Fibroblast of mammary gland (primary cell): ENCODE measurements around the gene FUT9.

Source experiments
- DNase-seq: peaks from one replicate; pipeline ENCODE4 v3.0.0-alpha.2; 2010; ENCODE audit warnings: low read depth
- H3K4me3 ChIP-seq: 2 replicates; pipeline ENCODE4 v1.5.1; 2011; ENCODE audit warnings: low read depth, mild to moderate bottlenecking, low read length, moderate library complexity; ENCODE audit not compliant: control insufficient read depth
- CTCF ChIP-seq: conservative IDR thresholded peaks from 2 replicates; pipeline ENCODE4 v1.5.1; 2011; ENCODE audit warnings: low read depth, low read length, inconsistent platforms; ENCODE audit not compliant: control insufficient read depth, insufficient read depth

Gene FUT9

GRCh38 chr6:96110878-96111277, 95.1 kb downstream of the FUT9 start:
- no peak overlapping the region for H3K4me3 ChIP-seq
- no peak for TF ChIP-seq CTCF
- DNase-seq = no peak

DNA sequence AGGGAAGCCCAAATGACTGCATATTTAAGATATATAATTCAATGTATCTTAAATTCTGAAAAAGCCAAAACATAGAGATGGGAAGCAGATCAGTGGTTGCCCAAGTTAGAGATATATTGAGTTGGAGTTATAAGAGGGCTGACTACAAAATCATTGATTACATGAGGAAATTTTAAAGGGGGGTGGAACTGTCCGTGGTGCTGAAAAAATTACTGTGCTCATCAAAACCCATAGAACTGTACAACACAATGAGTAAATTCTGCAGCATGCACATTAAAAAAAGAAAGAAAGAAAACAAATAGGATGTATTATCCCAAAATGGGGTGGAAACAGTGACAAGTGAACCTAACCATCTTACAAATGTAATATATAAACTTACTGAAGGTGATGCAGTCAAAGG, 100.9 kb downstream of the FUT9 start:
- no peak for DNase-seq
- no peak overlapping the region for H3K4me3 ChIP-seq
- no peak for TF ChIP-seq CTCF

DNA sequence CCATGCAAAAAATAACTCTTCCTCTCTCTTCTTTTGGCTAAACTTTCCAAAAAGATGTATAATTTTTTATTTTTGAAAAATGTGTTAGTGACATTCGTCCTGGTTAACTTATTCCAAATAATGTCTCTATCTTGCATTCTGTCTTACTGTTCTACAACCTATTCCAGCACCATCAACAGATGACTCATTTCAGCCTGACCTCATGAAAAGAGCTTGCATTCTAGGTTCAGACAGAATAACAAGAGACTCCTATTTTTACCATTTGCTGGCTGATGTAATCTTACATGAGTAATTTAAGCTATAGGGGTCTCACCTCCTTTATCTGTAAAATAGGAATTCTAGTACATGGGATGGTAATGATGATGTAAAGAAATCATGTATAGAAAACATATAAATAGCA, 109.0 kb downstream of the FUT9 start:
- TF ChIP-seq CTCF = no peak
- DNase-seq = no peak
- no peak overlapping the region for H3K4me3 ChIP-seq

DNA sequence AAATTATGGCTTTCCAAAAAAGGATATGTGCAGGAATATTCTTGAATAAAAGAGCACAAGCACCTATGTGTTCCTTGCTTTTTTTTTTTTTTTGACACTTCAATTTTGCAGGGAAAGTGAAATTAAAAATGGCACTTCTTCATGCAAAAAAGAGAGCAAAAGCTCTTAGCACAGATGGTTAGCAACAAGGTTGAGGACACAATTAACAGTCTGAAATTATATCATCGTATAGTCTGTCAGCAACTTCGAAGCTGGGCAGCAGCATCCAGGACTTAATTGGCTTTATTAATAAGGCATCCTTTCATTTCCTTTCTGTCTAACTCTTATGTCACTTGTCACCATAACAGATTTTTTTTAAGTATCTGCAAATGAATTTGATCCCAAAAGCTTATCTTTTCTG, 122.6 kb downstream of the FUT9 start:
- no peak overlapping the region for H3K4me3 ChIP-seq
- DNase-seq = no peak

GRCh38 chr6:96142142-96142541, 126.4 kb downstream of the FUT9 start:
- no peak for TF ChIP-seq CTCF
- DNase-seq = no peak
- H3K4me3 ChIP-seq = no peak overlapping the region

More for the DNA sequence above, 122.6 kb downstream of the FUT9 start:
- no peak for TF ChIP-seq CTCF

GRCh38 chr6:96150431-96150830, 134.7 kb downstream of the FUT9 start:
- TF ChIP-seq CTCF = no peak
- DNase-seq = no peak
- H3K4me3 ChIP-seq = no peak overlapping the region

DNA sequence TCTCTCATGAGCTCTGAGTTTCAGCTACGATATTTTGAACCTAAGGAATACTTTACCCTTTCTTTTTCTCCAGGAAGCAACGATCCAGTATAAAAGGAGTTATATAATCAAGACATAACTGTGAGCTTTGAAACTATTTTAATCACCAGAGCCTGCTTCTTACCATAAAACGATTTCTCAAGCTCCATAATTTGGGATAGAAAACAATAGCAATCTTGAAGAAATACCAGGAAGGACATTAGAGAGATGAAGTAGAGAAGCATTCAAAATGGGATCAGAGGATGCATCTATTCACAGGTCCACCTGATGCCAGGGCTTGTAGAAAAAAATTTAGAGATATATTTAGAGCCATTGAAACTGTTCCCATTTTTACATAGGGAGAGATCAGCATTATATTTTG, 135.9 kb downstream of the FUT9 start:
- no peak for DNase-seq
- no peak overlapping the region for H3K4me3 ChIP-seq
- no peak for TF ChIP-seq CTCF
